HepG2 (cell line): ENCODE results near the gene SOCS3. TPM values are rescaled to one million over a fixed set of nuclear protein-coding genes. Genes with fewer than 3 reads are reported as not detected.

Experiments
- ATAC-seq: fragments of 200-7000 bp; cut with Tn5 transposase; 3 replicates; pipeline ENCODE4 v1.9.1; 2020; ENCODE audit warnings: mild to moderate bottlenecking, moderate library complexity
- BruUV-seq: library from RNA; stranded (reverse); fragments of 400-500 nt; replicated peaks from 2 replicates; lab custom pipeline; 2021; lab: Mats Ljungman, UMichigan
- CTCF ChIA-PET: fragments of 300-600 bp; formaldehyde crosslinking; extraction: SDS; loops from one replicate; lab custom pipeline; 2021; ENCODE audit warnings: low total read pairs, inconsistent platforms, low intra/inter-chr PET ratio; lab: Yijun Ruan, JAX
- POLR2A ChIA-PET: fragments of 350-600 bp; sonication (Branson Sonifier 250); formaldehyde crosslinking; loops from one replicate; lab custom pipeline; 2020; ENCODE audit warnings: antibody characterized with exemption, inconsistent platforms; lab: Yijun Ruan, JAX
- DNase-seq: peaks from one replicate; pipeline ENCODE4 v3.0.0-alpha.2; 2015; ENCODE audit warnings: low spot score
- FAIRE-seq: peaks from 3 replicates; lab custom pipeline; 2011; peaks lifted over from hg19 to GRCh38; lab: Jason Lieb, UNC
- H2AFZ ChIP-seq: one replicate; pipeline ENCODE4 v1.6.1; 2011; ENCODE audit warnings: low read length, inconsistent platforms
- H3K27ac ChIP-seq: fragments of 300-600 bp; 3 replicates; pipeline ENCODE4 v1.8.0; 2011; ENCODE audit warnings: mixed run types, mild to moderate bottlenecking, mixed read lengths, low read length, inconsistent platforms; ENCODE audit not compliant: insufficient read depth; ENCODE audit errors: extremely low read length
- H3K27me3 ChIP-seq, 2 experiments: fragments of 200-600 bp in 1 of 2; 2 replicates in 1 of 2; 3 replicates in 1 of 2; pipeline versions ENCODE4 v1.6.0 to v1.8.0; 2011; ENCODE audit warnings: low read length in 2 of 2, mild to moderate bottlenecking in 2 of 2, moderate library complexity in 2 of 2, inconsistent platforms in 1 of 2; ENCODE audit not compliant: insufficient read depth in 2 of 2, control insufficient read depth in 1 of 2
- H3K36me3 ChIP-seq, 2 experiments: fragments of 200-600 bp in 1 of 2; replicated peaks in 1 of 2; 2 replicates in 1 of 2; 3 replicates in 1 of 2; pipeline versions ENCODE4 v1.5.1 to v1.8.0; 2011; ENCODE audit warnings: low read length in 2 of 2, inconsistent platforms in 1 of 2; ENCODE audit not compliant: insufficient read depth in 2 of 2, control insufficient read depth in 1 of 2
- H3K4me1 ChIP-seq: 2 replicates; pipeline ENCODE4 v1.5.1; 2012; ENCODE audit warnings: low read length, inconsistent platforms; ENCODE audit not compliant: insufficient read depth
- H3K4me2 ChIP-seq: 2 replicates; pipeline ENCODE4 v1.6.0; 2011; ENCODE audit warnings: low read depth, low read length, inconsistent platforms
- H3K4me3 ChIP-seq, 3 experiments: fragments of 200-600 bp in 1 of 3; sonication (generic), shearing (Covaris generic) in 1 of 3; replicated peaks in 1 of 3; 2 replicates each; pipeline ENCODE4 v1.5.1; 2011 to 2016; ENCODE audit warnings: low read length in 3 of 3, inconsistent platforms in 2 of 3, low read depth in 2 of 3, mild to moderate bottlenecking in 2 of 3, control low read depth in 1 of 3, mixed read lengths in 1 of 3; ENCODE audit not compliant: insufficient read depth in 1 of 3
- H3K79me2 ChIP-seq: one replicate; pipeline ENCODE4 v1.6.1; 2011; ENCODE audit warnings: low read length, inconsistent platforms; ENCODE audit not compliant: insufficient read depth
- H3K9ac ChIP-seq: 2 replicates; pipeline ENCODE4 v1.6.0; 2011; ENCODE audit warnings: mild to moderate bottlenecking, low read depth, low read length, inconsistent platforms; ENCODE audit not compliant: insufficient read depth
- H3K9me3 ChIP-seq: 2 replicates; pipeline ENCODE4 v1.5.1; 2012; ENCODE audit warnings: mild to moderate bottlenecking, low read length
- H4K20me1 ChIP-seq: 2 replicates; pipeline ENCODE4 v1.6.0; 2011; ENCODE audit warnings: inconsistent platforms, mild to moderate bottlenecking, low read length, moderate library complexity; ENCODE audit not compliant: insufficient read depth
- CREB1 ChIP-seq, 2 experiments: fragments of 450-650 bp in 1 of 2; IDR thresholded peaks; 2 replicates each; pipeline ENCODE4 v1.6.1; 2016 to 2017; ENCODE audit warnings: control low read depth in 1 of 2, mild to moderate bottlenecking in 1 of 2, missing compliant biosample characterization in 1 of 2, missing genetic modification characterization in 1 of 2
- MTF1 ChIP-seq: sonication (generic); formaldehyde crosslinking; IDR thresholded peaks from 2 replicates; pipeline ENCODE4 v1.5.0; 2020; ENCODE audit warnings: missing genetic modification reagents
- POLR2AphosphoS5 ChIP-seq: IDR thresholded peaks from 2 replicates; pipeline ENCODE4 v1.6.1; 2012; ENCODE audit warnings: low read depth, low read length
- SP4 ChIP-seq: sonication (generic); formaldehyde crosslinking; IDR thresholded peaks from 2 replicates; pipeline ENCODE4 v1.8.1; 2023; ENCODE audit warnings: mild to moderate bottlenecking, missing genetic modification reagents
- ZNF432 ChIP-seq: sonication (generic); formaldehyde crosslinking; IDR thresholded peaks from 2 replicates; pipeline ENCODE4 v1.5.0; 2020; ENCODE audit warnings: missing genetic modification reagents, mild to moderate bottlenecking, borderline replicate concordance
- WGBS: methylation state at CpG from one replicate; pipeline ENCODE4 v1.1.6; 2017; ENCODE audit warnings: low lambda C conversion rate; 5-methylcytosine and 5-hydroxymethylcytosine counted together
- in situ Hi-C: cut with HindIII; loops from 2 replicates; pipeline ENCODE4 v1.10.0; 2017; ENCODE audit warnings: low pct_unique_long_range_greater_than_20kb; ENCODE audit not compliant: extremely low pct_ligation_motif_present
- intact Hi-C: fragments of 100-400 bp; cut with micrococcal nuclease; formaldehyde crosslinking; loops from one replicate; pipeline ENCODE4 v1.10.0; 2022; ENCODE audit not compliant: unreplicated experiment
- polyA plus RNA-seq, 8 experiments: library from polyadenylated mRNA; depleted of rRNA in 3 of 8; stranded (reverse) in 7 of 8; unstranded in 1 of 8; fragments of >200 nt; fragmentation: Illumina TruSeq in 4 of 8; extraction: Trizol in 4 of 8; gene quantifications; 2 replicates each; pipeline versions ENCODE4 v1.2.1 to v1.2.3, GENCODE V29; 2011 to 2016; ENCODE audit warnings: low read depth in 4 of 8, missing spikeins in 1 of 8, mixed read lengths in 1 of 8; ENCODE audit not compliant: insufficient read depth in 1 of 8
- total RNA-seq, 5 experiments: library from RNA; depleted of rRNA; stranded (reverse); fragments of >200 nt; fragmentation: Illumina TruSeq; extraction: Trizol; gene quantifications; 2 replicates each; pipeline ENCODE4 v1.2.3, GENCODE V29; 2016; ENCODE audit warnings: low read depth in 1 of 5
- TF ChIP-seq, protein P1 (sequence below): sonication (generic); formaldehyde crosslinking; IDR thresholded peaks from 2 replicates; pipeline ENCODE4 v1.4.0; 2020; ENCODE audit warnings: mild to moderate bottlenecking, low read depth, missing genetic modification reagents

The SOCS3 gene
- total and polyA plus RNA-seq, 2 of the 13 experiments (the other 11 are each of a cell fraction or from before 2014, with no cell fraction given): 0.77 to 2.4 TPM

DNA sequence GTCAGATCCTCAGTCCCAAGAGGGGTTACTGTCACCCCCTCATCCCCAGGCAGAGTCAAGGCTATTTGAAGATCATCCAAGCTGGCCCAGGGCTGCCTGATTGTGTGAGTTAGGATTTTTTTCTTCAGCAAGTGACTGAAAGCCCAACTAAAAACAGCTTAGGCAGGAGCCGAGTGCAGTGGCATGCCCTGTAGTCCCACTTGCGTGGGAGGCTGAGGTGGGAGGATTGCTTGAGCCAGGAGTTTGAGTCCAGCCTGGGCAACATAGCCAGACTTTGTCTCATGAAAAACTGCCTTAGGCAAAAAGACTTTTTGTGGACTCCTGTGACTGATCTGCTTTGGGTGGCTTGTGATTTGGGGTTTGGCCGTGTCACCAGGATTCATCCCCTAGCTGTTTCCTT lies 38.5 kb upstream of the SOCS3 start (continued):
- TF ChIP-seq CREB1 (IDR thresholded peaks at IDR 0.05) (no peak), CREB1 (CRISPR knock-in tag; IDR thresholded peaks at IDR 0.05) (no peak), MTF1 (CRISPR knock-in tag) (no peak)
- TF ChIP-seq, protein P1, sequence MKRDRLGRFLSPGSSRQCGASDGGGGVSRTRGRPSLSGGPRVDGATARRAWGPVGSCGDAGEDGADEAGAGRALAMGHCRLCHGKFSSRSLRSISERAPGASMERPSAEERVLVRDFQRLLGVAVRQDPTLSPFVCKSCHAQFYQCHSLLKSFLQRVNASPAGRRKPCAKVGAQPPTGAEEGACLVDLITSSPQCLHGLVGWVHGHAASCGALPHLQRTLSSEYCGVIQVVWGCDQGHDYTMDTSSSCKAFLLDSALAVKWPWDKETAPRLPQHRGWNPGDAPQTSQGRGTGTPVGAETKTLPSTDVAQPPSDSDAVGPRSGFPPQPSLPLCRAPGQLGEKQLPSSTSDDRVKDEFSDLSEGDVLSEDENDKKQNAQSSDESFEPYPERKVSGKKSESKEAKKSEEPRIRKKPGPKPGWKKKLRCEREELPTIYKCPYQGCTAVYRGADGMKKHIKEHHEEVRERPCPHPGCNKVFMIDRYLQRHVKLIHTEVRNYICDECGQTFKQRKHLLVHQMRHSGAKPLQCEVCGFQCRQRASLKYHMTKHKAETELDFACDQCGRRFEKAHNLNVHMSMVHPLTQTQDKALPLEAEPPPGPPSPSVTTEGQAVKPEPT (CRISPR knock-in tag): no peak

DNA sequence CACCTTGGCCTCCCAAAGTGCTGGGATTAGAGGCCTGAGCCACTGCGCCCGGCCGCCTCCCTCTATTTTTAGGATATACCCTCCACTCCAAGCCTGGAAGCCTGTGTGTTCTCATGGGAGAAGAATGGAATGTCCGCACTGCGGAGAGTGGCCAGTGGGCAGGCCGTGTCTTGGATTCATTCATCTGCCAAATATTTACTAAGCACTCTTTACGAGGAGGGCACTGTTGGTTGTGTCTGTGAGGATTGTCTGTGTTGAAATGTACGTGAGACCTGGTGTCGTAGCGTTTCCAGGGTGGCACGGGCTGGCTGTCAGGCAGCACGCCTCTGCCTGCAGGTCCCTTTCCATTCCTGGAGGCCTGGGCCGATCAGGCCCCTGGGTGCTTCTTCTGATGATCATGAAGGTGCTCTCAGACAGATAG lies 37.8 kb upstream of the SOCS3 start:
- ATAC-seq: no peak
- DNase-seq: no peak
- Histone ChIP-seq H3K4me1 (peaks cover 53% of the 10 kb centered on the region), H3K27ac (no peak overlapping the region), H3K79me2 (no peaks in the 10 kb centered on the region), H3K9ac (no peak overlapping the region), H3K4me2 (no peak overlapping the region), H4K20me1 (peaks cover 12% of the 10 kb centered on the region; the same call in 1 of the 2 replicates), H3K4me3 (no peak overlapping the region), H3K27me3 (no peaks in the 10 kb centered on the region), H3K9me3 (no peaks in the 10 kb centered on the region), H2AFZ (no peak overlapping the region), H3K36me3 (peaks cover 50 to 80% of the 10 kb centered on the region in 2 experiments)
- 92% methylated on average over 13 of the region's 13 CpGs for WGBS
- TF ChIP-seq SP4 (CRISPR knock-in tag) (no peak), ZNF432 (CRISPR knock-in tag) (no peak), POLR2AphosphoS5 (no peak)
- no TSS peak for BruUV-seq
- ChIA-PET POLR2A (no interaction called here), CTCF (no interaction called here)
- FAIRE-seq: no peak
- intact Hi-C loops (loop anchor here (2.0 kb wide), 1 partner anchor 33 kb away; no protein-coding TSS in a partner anchor), in situ Hi-C loops (no loop called here)
